ENCODE results near the gene ARL14EP.

DNA sequence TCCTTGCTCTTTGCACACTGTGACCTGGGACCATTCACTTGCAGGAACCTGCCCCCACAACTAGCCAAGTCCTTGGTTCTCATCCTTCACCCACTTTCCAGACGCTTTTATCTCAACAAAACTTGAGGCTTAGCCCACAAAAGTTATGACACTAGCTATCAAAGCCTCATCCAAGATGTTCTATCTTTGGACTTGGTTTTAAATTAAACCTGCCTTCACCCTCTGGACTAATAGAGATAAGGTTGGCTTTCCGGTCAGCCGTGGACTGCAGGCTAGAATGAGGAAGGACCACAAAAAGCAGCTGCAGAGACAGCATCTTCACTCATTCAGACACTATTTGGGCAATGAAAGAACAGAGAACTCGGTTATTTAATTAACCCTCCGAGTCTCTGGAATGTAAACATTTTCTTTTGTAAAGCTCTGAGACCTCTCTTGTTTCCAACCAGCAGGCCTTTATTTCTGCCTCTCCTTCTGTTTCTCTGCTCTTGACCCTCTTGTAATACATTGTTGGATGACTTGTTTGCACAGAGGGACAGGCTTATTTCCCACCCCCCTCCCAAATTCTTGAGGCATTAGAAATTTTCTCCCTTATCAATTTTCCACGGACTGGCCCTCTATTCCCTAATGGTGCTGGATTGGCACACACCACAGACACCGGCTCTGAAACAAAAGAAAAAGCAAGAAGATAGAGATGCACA, 41.4 kb downstream of the ARL14EP start:
- TF ChIP-seq, protein P1, sequence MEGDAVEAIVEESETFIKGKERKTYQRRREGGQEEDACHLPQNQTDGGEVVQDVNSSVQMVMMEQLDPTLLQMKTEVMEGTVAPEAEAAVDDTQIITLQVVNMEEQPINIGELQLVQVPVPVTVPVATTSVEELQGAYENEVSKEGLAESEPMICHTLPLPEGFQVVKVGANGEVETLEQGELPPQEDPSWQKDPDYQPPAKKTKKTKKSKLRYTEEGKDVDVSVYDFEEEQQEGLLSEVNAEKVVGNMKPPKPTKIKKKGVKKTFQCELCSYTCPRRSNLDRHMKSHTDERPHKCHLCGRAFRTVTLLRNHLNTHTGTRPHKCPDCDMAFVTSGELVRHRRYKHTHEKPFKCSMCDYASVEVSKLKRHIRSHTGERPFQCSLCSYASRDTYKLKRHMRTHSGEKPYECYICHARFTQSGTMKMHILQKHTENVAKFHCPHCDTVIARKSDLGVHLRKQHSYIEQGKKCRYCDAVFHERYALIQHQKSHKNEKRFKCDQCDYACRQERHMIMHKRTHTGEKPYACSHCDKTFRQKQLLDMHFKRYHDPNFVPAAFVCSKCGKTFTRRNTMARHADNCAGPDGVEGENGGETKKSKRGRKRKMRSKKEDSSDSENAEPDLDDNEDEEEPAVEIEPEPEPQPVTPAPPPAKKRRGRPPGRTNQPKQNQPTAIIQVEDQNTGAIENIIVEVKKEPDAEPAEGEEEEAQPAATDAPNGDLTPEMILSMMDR (IDR thresholded peaks at IDR 0.05) = no peak
- no peak for TF ChIP-seq POLR2A (IDR thresholded peaks at IDR 0.05)

Measured in ovary (tissue), 3 donors.